Activated CD4-positive, alpha-beta T cell treated with anti-CD3 and anti-CD28 coated beads, Interleukin-2, amount 10 ng/mL, durations not matched to agents 24 days and 14 days (primary cell): ENCODE measurements around the gene TBC1D1. TPM values are rescaled to one million over a fixed set of nuclear protein-coding genes. Genes with fewer than 3 reads are reported as not detected.

Experiments used
- DNase-seq: peaks from one replicate; pipeline ENCODE4 v3.0.0; 2022
- H3K27ac Mint-ChIP-seq: one replicate; pipeline ENCODE4 v1.8.0; 2022; ENCODE audit warnings: mild to moderate bottlenecking, mixed read lengths
- H3K27me3 Mint-ChIP-seq: one replicate; pipeline ENCODE4 v1.8.0; 2022; ENCODE audit warnings: mixed read lengths
- H3K36me3 Mint-ChIP-seq: one replicate; pipeline ENCODE4 v1.8.0; 2022; ENCODE audit warnings: low read depth, mild to moderate bottlenecking, mixed read lengths
- H3K4me1 Mint-ChIP-seq: one replicate; pipeline ENCODE4 v1.8.0; 2021; ENCODE audit warnings: mixed read lengths
- H3K4me3 Mint-ChIP-seq: one replicate; pipeline ENCODE4 v1.8.0; 2022; ENCODE audit warnings: mild to moderate bottlenecking, moderate library complexity, mixed read lengths
- H3K9me3 Mint-ChIP-seq: one replicate; pipeline ENCODE4 v1.8.0; 2021; ENCODE audit warnings: mixed read lengths
- intact Hi-C: fragments of 100-400 bp; cut with micrococcal nuclease; formaldehyde crosslinking; loops from one replicate; pipeline ENCODE4 v1.15.1; 2023
- total RNA-seq: library from RNA; stranded (reverse); gene quantifications from 2 replicates; pipeline ENCODE4 v1.2.3, GENCODE V29; 2022

The TBC1D1 gene
- total RNA-seq, 1 donor from 2014 or later, result 61.6 TPM

GRCh38 chr4:38099020-38099600 is 208.2 kb downstream of the TBC1D1 start:
- Mint-ChIP-seq H3K27ac (no peak overlapping the region), H3K27me3 (no peaks in the 10 kb centered on the region), H3K4me1 (peaks cover 4% of the 10 kb centered on the region), H3K36me3 (peaks cover 43% of the 10 kb centered on the region), H3K4me3 (no peak overlapping the region), H3K9me3 (no peaks in the 10 kb centered on the region)
- intact Hi-C loops, result no loop called here
- DNase-seq, result no peak

GRCh38 chr4:38099908-38100407 is 209.1 kb downstream of the TBC1D1 start:
- H3K4me1 Mint-ChIP-seq, result peaks cover 4% of the 10 kb centered on the region
- H3K4me3 Mint-ChIP-seq, result no peak overlapping the region
- no peak overlapping the region for H3K27ac Mint-ChIP-seq
- no peak for DNase-seq
- H3K27me3 Mint-ChIP-seq, result no peaks in the 10 kb centered on the region
- peaks cover 42% of the 10 kb centered on the region for H3K36me3 Mint-ChIP-seq
- intact Hi-C loops, result no loop called here
- no peaks in the 10 kb centered on the region for H3K9me3 Mint-ChIP-seq

GRCh38 chr4:38100474-38101255 is 209.8 kb downstream of the TBC1D1 start:
- Mint-ChIP-seq H3K4me1 (peaks cover 10% of the 10 kb centered on the region), H3K4me3 (no peak overlapping the region), H3K9me3 (no peaks in the 10 kb centered on the region), H3K36me3 (peaks cover 42% of the 10 kb centered on the region), H3K27me3 (no peaks in the 10 kb centered on the region), H3K27ac (no peak overlapping the region)
- intact Hi-C loops, result no loop called here
- no peak for DNase-seq

- intact Hi-C loops, result no loop called here
- no peak overlapping the region for H3K4me3 Mint-ChIP-seq
- no peak for DNase-seq
- peaks cover 39% of the 10 kb centered on the region for H3K36me3 Mint-ChIP-seq
- H3K4me1 Mint-ChIP-seq, result peaks cover 12% of the 10 kb centered on the region
- no peaks in the 10 kb centered on the region for H3K27me3 Mint-ChIP-seq
- no peak overlapping the region for H3K27ac Mint-ChIP-seq
- no peaks in the 10 kb centered on the region for H3K9me3 Mint-ChIP-seq
Measured at GRCh38 chr4:38101563-38101962, 210.7 kb downstream of the TBC1D1 start.

- no peak for DNase-seq
- no peaks in the 10 kb centered on the region for H3K27me3 Mint-ChIP-seq
- no peaks in the 10 kb centered on the region for H3K9me3 Mint-ChIP-seq
- intact Hi-C loops, result no loop called here
- H3K27ac Mint-ChIP-seq, result no peak overlapping the region
- peaks cover 38% of the 10 kb centered on the region for H3K36me3 Mint-ChIP-seq
- peaks cover 14% of the 10 kb centered on the region for H3K4me1 Mint-ChIP-seq
- no peak overlapping the region for H3K4me3 Mint-ChIP-seq
Measured at GRCh38 chr4:38102957-38103588, 212.2 kb downstream of the TBC1D1 start.

GRCh38 chr4:38105475-38106220 is 214.8 kb downstream of the TBC1D1 start:
- no peaks in the 10 kb centered on the region for H3K9me3 Mint-ChIP-seq
- no peak for DNase-seq
- no peaks in the 10 kb centered on the region for H3K27me3 Mint-ChIP-seq
- no peak overlapping the region for H3K27ac Mint-ChIP-seq
- peaks cover 10% of the 10 kb centered on the region for H3K4me1 Mint-ChIP-seq
- intact Hi-C loops, result no loop called here
- no peak overlapping the region for H3K4me3 Mint-ChIP-seq
- peaks cover 44% of the 10 kb centered on the region for H3K36me3 Mint-ChIP-seq

GRCh38 chr4:38106311-38106710 is 215.4 kb downstream of the TBC1D1 start:
- Mint-ChIP-seq H3K27me3 (no peaks in the 10 kb centered on the region), H3K4me3 (no peak overlapping the region), H3K4me1 (peaks cover 10% of the 10 kb centered on the region), H3K27ac (no peak overlapping the region), H3K36me3 (peaks cover 44% of the 10 kb centered on the region), H3K9me3 (no peaks in the 10 kb centered on the region)
- intact Hi-C loops, result no loop called here
- no peak for DNase-seq

GRCh38 chr4:38106886-38107514 is 216.1 kb downstream of the TBC1D1 start:
- no peak overlapping the region for H3K4me3 Mint-ChIP-seq
- H3K4me1 Mint-ChIP-seq, result peaks cover 10% of the 10 kb centered on the region
- no peaks in the 10 kb centered on the region for H3K9me3 Mint-ChIP-seq
- H3K36me3 Mint-ChIP-seq, result peaks cover 43% of the 10 kb centered on the region
- intact Hi-C loops, result no loop called here
- H3K27me3 Mint-ChIP-seq, result no peaks in the 10 kb centered on the region
- no peak for DNase-seq
- H3K27ac Mint-ChIP-seq, result no peak overlapping the region

- H3K4me1 Mint-ChIP-seq, result peaks cover 10% of the 10 kb centered on the region
- no peak for DNase-seq
- peaks cover 43% of the 10 kb centered on the region for H3K36me3 Mint-ChIP-seq
- no peak overlapping the region for H3K27ac Mint-ChIP-seq
- intact Hi-C loops, result no loop called here
- H3K9me3 Mint-ChIP-seq, result no peaks in the 10 kb centered on the region
- no peaks in the 10 kb centered on the region for H3K27me3 Mint-ChIP-seq
- no peak overlapping the region for H3K4me3 Mint-ChIP-seq
Measured at GRCh38 chr4:38107818-38108217, 216.9 kb downstream of the TBC1D1 start.

GRCh38 chr4:38109370-38109769 is 218.5 kb downstream of the TBC1D1 start:
- Mint-ChIP-seq H3K4me1 (peaks cover 10% of the 10 kb centered on the region), H3K27me3 (no peaks in the 10 kb centered on the region), H3K36me3 (peaks cover 38% of the 10 kb centered on the region), H3K4me3 (no peak overlapping the region), H3K9me3 (no peaks in the 10 kb centered on the region), H3K27ac (no peak overlapping the region)
- no peak for DNase-seq
- intact Hi-C loops, result no loop called here

- intact Hi-C loops, result no loop called here
- H3K9me3 Mint-ChIP-seq, result no peaks in the 10 kb centered on the region
- no peak overlapping the region for H3K4me3 Mint-ChIP-seq
- H3K27ac Mint-ChIP-seq, result no peak overlapping the region
- H3K4me1 Mint-ChIP-seq, result peaks cover 10% of the 10 kb centered on the region
- peaks cover 39% of the 10 kb centered on the region for H3K36me3 Mint-ChIP-seq
- DNase-seq, result no peak
- H3K27me3 Mint-ChIP-seq, result no peaks in the 10 kb centered on the region
Measured at GRCh38 chr4:38109896-38110295, 219.0 kb downstream of the TBC1D1 start.

- DNase-seq, result no peak
- Mint-ChIP-seq H3K27me3 (no peaks in the 10 kb centered on the region), H3K4me1 (peaks cover 2% of the 10 kb centered on the region), H3K27ac (no peak overlapping the region), H3K9me3 (no peaks in the 10 kb centered on the region), H3K36me3 (peaks cover 36% of the 10 kb centered on the region), H3K4me3 (no peak overlapping the region)
- intact Hi-C loops, result no loop called here
Measured at GRCh38 chr4:38111024-38111423, 220.1 kb downstream of the TBC1D1 start.

GRCh38 chr4:38111717-38112116 is 220.8 kb downstream of the TBC1D1 start:
- no peaks in the 10 kb centered on the region for H3K9me3 Mint-ChIP-seq
- peaks cover 2% of the 10 kb centered on the region for H3K4me1 Mint-ChIP-seq
- H3K27me3 Mint-ChIP-seq, result no peaks in the 10 kb centered on the region
- H3K27ac Mint-ChIP-seq, result no peak overlapping the region
- peaks cover 38% of the 10 kb centered on the region for H3K36me3 Mint-ChIP-seq
- H3K4me3 Mint-ChIP-seq, result no peak overlapping the region
- no peak for DNase-seq
- intact Hi-C loops, result no loop called here
